ENCODE results near the gene C17orf58.

Gene C17orf58

GRCh38 chr17:68011199-68011665 is 15.0 kb upstream of the C17orf58 start:
- no peak overlapping the region for H3K27ac Mint-ChIP-seq
- no peaks in the 10 kb centered on the region for H3K36me3 Mint-ChIP-seq (ENCODE audit: low read depth)
- peak; percentile 33 to 58 (median 44) for TF ChIP-seq CTCF (IDR thresholded peaks at IDR 0.05; ENCODE audit: unreplicated experiment in 3 of 3)
- peaks cover 3% of the 10 kb centered on the region for H3K4me1 Mint-ChIP-seq
- no peaks in the 10 kb centered on the region for H3K9me3 Mint-ChIP-seq
- no peak overlapping the region for H3K4me3 Mint-ChIP-seq
- peaks cover 22% of the 10 kb centered on the region for H3K27me3 Mint-ChIP-seq (ENCODE audit: low read depth)

- no peak overlapping the region for H3K27ac Mint-ChIP-seq
- H3K9me3 Mint-ChIP-seq, result no peaks in the 10 kb centered on the region
- peaks cover 3% of the 10 kb centered on the region for H3K4me1 Mint-ChIP-seq
Observed at GRCh38 chr17:68006797-68007196, 10.5 kb upstream of the C17orf58 start.

GRCh38 chr17:68004201-68004600 is 7.9 kb upstream of the C17orf58 start:
- Mint-ChIP-seq H3K9me3 (no peaks in the 10 kb centered on the region), H3K4me1 (peaks cover 3% of the 10 kb centered on the region), H3K4me3 (no peak overlapping the region), H3K36me3 (ENCODE audit: low read depth) (no peaks in the 10 kb centered on the region), H3K27ac (no peak overlapping the region), H3K27me3 (ENCODE audit: low read depth) (no peaks in the 10 kb centered on the region)
- no peak for TF ChIP-seq CTCF (IDR thresholded peaks at IDR 0.05; ENCODE audit: unreplicated experiment in 3 of 3)

More at GRCh38 chr17:68006797-68007196, 10.5 kb upstream of the C17orf58 start:
- Mint-ChIP-seq H3K4me3 (no peak overlapping the region), H3K27me3 (ENCODE audit: low read depth) (peaks cover 8% of the 10 kb centered on the region), H3K36me3 (ENCODE audit: low read depth) (no peaks in the 10 kb centered on the region)
- TF ChIP-seq CTCF (IDR thresholded peaks at IDR 0.05; ENCODE audit: unreplicated experiment in 3 of 3), result no peak

- no peak overlapping the region for H3K27ac Mint-ChIP-seq
- H3K27me3 Mint-ChIP-seq (ENCODE audit: low read depth), result peaks cover 19% of the 10 kb centered on the region
- H3K9me3 Mint-ChIP-seq, result no peaks in the 10 kb centered on the region
- H3K36me3 Mint-ChIP-seq (ENCODE audit: low read depth), result no peaks in the 10 kb centered on the region
- TF ChIP-seq CTCF (IDR thresholded peaks at IDR 0.05; ENCODE audit: unreplicated experiment in 3 of 3), result no peak
- no peak overlapping the region for H3K4me3 Mint-ChIP-seq
- H3K4me1 Mint-ChIP-seq, result peaks cover 21% of the 10 kb centered on the region
Observed at GRCh38 chr17:67999291-67999911, 3.1 kb upstream of the C17orf58 start.

GRCh38 chr17:67998466-67998865 is 2.2 kb upstream of the C17orf58 start:
- Mint-ChIP-seq H3K4me3 (peak overlapping the region in 2 of 3 experiments; percentile 56 to 72), H3K27ac (peak overlapping the region in 1 of 3 experiments; percentile 27), H3K9me3 (no peaks in the 10 kb centered on the region), H3K36me3 (ENCODE audit: low read depth) (no peaks in the 10 kb centered on the region), H3K27me3 (ENCODE audit: low read depth) (peaks cover 19% of the 10 kb centered on the region), H3K4me1 (peaks cover 25% of the 10 kb centered on the region)
- no peak for TF ChIP-seq CTCF (IDR thresholded peaks at IDR 0.05; ENCODE audit: unreplicated experiment in 3 of 3)

Data from nephron (organoid).